ENCODE data around the gene PYCR2.
"Not testable (repeated sequence)": the region's sequence is repeated elsewhere in the genome, so short reads cannot be mapped to it uniquely, and the experiment has no call there.

Gene PYCR2

DNA sequence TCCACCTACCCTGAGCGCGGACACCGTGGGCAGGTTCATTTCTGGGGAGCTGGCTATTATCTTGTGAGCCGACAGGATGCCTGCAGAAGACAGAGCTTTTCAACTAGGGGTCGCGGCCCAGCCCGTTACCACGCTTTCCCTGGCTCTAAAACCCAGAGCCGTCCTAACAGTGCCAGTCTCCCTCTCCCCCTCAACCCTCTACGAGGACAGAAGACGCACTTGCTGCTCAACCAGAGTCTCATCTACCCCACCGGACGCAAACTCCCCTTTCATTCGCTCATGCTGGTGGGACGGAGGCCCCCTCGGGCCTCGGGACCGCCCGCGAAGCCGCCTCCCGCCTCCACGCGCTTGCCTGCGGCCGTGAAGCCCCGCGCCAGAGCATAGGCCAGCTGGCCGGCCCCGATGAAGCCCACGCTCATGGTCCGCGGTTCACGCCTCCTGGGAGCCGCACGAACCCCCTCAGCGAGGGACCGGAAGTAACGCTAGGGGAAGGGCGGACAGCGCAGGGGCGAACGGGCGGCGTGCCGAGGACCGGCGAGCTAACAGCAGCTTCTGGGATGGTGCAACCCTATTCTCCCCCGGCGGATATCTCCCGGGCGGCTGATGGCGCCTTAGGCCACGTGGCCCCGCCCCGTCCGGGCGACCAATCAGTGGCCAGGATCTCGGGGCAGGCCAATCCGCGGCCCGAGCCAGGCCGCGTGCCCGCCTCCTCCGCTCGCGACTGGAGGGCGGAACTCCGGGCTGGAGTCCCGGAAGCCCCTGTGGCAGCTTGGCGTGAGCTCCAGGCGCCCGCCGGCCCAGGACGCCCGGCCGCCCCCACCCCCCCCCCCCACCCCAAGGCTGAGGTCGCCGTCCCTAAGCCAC lies at the start of gene PYCR2:
Gene PYCR2, minus strand, starts transcription at position 559 of the 864 bp plus-strand sequence. Its CDS starts 140 bp downstream, at position 419.
- peak; percentile 92 for DNase-seq

DNA sequence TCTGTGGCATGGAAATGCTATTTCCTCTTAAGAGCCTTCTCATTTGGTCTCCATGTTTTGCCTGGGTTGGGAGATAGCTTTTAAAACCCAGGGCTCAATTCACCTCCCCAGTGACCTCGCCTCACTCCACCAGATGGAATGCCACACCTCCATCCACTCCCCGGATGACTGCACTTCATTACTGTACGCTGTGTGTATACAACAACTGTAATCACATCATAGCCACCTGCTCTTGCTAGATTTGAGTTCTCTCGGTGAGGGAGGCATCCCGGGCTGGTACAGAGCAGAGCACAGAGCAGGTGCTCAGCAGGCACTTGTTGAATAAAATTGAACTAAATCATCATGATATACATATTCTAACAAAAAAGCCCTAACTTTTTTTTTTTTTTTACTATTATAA lies 49.1 kb upstream of the PYCR2 start:
- DNase-seq: peak; percentile 88

DNA sequence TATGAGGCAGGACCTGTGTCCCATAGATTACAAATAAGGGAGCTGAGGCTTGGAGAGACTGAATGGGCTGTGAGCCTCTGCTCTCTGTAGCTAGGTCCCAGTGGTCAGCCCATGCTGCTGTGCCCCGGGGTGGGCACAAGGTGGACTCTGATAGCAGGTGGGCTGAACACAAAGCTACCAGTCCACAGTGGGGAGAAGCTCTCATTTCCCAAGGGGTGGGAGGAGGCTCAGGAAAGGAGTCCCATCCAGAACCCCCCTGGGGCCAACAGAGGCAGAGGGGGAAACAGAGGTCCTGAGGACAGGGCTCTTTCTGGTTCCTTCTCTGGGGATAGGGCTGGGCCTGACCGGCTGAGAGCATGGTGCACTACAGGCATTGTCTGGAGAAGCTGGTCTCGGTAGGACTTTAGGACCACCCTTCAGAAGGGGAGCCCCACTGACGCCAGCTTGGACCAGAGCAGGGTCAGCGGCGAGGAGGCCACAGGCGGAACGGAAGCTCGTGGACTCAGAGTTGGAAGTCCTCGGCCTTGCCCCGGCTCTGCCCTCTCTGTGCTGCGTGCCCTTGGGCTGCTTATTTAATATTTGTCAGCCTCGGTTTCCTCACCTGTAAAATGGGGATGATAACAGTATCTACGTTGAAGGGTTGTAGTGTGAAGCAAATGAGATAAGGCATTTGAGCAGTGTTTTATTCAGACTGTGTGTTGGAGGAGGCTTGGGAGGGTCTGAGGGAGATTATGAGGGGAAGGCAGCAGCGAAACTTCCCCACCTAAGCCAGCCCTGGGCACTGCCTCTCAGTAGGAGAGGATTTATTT lies 48.5 kb upstream of the PYCR2 start:
- no peak for DNase-seq

DNA sequence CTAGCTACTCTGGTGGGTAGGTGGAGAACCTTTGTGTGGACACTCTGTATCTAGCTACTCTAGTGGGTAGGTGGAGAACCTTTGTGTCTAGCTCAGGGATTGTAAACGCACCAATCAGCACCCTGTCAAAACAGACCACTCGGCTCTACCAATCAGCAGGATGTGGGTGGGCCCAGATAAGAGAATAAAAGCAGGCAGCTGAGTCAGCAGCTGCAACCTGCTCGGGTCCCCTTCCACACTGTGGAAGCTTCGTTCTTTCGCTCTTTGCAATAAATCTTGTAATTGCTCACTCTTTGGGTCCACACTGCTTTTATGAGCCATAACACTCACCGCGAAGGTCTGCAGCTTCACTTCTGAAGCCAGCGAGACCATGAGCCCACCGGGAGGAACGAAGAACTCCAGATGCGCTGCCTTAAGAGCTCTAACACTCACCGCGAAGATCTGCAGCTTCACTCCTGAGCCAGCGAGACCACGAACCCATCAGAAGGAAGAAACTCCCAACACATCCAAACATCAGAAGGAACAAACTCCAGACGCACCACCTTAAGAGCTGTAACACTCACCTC lies 46.6 kb upstream of the PYCR2 start:
- DNase-seq: not testable (repeated sequence)

DNA sequence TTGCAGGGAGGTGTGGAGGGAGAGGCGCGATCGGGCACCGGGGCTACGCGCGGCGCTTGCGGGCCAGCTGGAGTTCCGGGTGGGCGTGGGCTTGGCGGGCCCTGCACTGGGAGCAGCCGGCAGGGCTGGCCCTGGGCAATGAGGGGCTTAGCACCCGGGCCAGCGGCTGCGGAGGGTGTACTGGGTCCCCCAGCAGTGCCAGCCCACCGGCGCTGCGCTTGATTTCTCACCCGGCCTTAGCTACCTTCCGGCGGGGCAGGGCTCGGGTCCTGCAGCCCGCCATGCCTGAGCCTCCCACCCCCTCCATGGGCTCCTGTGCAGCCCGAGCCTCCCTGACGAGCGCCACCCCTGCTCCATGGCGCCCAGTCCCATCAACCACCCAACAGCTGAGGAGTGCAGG lies 45.7 kb upstream of the PYCR2 start:
- DNase-seq: not testable (repeated sequence)

DNA sequence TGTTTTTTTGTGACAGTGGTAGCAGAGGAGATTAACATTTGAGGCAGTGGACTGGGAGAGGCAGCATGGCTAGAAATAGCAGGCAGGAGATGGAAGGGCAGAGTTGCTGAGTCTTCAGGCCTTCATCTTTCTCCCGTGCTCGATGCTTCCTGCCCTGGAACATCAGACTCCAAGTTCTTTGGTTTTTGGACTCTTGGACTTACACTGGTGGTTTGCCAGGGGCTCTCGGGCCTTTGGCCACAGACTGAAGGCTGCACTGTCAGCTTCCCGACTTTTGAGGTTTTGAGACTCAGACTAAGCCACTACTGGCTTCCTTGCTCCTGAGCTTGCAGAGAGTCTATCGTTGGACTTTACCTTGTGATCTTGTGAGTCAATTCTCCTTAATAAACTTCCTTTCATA lies 41.2 kb upstream of the PYCR2 start:
- DNase-seq: no peak

DNA sequence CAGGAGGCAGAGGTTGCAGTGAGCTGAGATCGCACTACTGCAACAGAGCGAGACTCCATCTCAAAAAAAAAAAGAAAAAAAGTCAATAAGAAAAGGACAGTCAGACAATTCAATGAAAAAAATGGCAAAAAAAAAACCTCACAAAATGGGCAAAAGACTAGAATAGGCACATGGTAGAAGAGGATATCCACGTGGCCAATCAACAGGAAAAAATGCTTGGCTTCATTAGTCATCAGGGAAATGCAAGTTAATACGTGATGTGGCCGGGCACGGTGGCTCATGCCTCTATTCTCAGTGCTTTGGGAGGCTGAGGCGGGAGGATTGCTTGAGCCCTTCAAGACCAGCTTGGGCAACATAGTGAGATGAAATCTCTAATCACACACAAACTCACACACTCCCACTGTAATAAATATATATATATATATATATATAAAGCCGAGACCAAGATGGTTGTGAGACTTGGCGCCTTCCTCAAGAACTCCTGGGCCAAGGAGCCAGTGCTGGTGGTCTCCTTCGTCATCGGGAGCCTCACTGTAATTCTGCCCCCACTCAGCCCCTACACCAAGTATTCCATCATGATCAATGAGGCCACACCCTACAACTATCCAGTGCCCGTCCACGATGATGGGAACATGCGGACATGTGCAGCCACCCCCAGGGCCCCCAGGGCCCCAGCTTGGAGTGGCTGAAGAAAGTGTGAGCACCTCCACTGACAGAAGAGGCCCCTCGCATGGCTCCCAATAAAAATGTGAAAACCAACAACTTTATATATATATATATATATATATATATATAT lies 39.9 kb upstream of the PYCR2 start:
- no peak for DNase-seq

DNA sequence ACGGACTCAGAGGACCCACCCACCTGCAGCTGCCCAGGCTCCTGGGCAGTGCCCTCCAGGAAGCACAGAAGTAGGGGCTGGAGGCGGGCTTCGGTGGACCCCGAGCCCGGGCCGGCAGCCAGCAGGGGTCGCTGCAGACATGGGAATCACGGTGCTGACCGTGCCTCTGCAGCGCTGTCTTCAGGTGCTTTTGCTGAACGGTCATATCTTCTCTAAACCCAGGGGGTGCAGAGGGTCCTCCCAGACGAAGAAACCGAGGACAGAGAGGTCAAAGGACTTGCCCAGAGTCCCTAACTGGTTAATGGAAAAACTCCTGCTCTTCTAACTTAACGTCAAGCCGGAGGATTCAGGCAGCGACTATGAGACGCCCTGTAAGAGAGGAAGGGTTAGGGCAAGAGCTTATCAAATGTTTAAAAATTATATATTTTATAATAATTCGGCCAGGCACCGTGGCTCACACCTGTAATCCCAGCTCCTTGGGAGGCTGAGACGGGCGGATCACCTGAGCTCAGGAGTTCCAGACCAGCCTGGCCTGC lies 38.5 kb upstream of the PYCR2 start:
- no peak for DNase-seq

DNA sequence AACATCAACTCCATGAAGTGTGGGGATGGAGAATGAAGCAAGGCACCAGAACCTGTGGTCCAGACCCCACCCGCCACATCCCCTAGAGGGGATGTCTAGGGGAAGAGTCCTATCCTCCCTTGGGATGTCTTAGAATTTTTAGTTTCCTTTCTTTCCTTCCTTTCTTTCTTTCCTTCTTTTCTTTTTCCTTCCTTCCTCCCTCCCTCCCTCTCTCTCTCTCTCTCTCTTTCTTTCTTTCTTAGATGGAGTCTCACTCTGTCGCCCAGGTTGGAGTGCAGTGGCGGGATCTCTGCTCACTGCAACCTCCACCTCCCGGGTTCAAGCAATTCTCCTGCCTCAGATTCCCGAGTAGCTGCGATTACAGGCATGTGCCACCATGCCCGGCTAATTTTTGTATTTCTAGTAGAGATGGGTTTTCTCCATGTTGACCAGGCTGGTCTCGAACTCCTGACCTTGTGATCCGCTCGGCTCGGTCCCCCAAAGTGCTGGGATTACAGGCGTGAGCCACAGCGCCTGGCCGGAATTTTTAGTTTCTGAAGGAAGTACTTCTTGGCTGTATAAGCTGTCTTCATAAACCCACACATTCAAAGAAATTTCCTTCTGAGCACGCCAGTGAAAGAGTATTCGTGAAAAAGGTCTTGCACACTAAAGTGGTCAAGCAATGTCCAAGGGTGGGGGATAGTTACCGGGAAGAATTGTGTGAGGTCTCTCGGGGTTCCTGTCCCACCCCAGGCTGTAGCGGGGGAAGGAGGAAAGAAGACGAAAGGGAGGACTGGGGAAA lies 37.8 kb upstream of the PYCR2 start:
- DNase-seq: no peak

DNA sequence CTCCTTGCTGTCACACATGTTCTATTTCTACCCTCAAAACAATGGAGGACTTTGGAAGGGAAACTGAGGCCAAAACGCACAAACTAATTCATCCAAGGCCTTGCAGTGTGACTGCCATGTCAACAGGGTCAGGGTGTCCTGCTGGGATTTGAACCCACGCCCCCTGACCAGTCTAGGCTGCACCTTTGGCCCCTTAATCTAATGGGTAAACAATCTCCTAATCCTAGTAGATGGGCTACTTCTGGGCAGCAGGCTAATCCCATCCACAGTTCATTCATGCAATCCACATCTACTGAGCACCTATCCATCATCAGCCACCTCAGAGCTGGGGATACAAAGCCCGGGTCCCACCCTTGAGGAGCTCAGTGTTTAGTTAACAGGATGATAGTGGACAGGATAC lies 34.0 kb upstream of the PYCR2 start:
- no peak for DNase-seq

DNA sequence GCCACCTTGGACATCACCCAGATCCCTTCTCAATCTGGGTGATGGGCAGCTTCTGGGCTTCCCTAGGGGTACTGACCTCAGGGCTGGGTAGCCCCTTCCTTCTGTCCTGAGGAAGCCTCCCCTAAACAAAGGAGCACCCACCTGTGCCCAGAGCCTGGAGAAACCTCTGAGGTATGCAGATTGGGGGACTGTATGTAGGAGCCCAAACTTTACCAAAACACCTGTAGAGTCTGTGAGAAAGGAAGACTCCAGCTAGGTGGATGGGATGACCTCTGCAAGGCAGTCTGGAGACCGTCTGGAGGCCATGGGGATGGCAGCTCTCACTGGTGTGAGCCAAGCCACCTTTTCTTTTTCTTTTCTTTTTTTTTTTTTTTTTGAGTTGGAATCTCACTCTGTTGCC lies 30.7 kb upstream of the PYCR2 start:
- no peak for DNase-seq

DNA sequence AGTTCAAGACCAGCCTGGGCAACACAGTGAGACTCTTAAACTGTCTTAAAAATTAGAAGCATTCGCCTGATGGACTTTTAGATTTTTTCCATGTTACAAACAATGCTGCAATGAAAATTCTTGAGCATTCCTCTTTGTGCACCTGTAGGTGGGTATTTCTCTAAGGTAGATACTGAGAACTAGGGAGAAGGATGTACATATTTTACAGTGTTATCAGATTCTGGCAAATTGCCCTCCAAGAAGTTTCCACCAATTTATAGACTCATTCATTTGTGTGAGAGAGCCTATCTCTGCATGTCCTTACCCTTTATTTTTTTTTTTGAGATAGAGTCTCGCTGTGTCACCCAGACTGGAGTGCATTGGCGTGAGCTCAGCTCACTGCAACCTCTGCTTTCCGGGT lies 29.3 kb upstream of the PYCR2 start:
- DNase-seq: no peak

DNA sequence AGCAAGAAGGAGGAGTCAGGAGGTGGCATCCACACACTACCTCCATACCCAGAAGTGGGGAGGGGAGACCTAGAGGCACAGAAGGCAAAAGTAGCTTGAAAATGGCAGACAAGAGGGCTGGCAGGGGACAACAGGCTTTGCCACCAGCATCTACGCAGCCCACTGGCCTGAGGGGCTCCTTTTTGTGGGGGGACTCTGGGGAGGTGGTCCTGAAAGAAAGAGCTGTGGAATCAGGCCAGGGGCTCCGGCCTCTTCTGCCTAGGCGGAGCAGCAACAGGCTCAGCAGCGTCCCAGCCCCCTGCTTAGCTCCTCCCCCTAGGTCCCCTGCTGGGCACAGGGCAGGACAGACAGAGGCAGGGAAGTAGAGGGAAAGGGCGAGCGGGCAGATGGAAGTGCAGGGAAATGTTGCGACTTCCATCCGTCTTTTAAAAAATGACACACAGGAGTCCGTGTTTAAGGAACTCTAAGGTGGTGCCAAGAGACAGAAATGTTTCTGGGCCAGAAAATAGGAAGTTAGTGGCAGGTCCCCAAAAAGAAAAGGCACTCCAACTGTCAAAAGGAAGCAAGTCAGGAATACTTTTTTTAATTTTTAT lies 27.0 kb upstream of the PYCR2 start:
- DNase-seq: no peak

DNA sequence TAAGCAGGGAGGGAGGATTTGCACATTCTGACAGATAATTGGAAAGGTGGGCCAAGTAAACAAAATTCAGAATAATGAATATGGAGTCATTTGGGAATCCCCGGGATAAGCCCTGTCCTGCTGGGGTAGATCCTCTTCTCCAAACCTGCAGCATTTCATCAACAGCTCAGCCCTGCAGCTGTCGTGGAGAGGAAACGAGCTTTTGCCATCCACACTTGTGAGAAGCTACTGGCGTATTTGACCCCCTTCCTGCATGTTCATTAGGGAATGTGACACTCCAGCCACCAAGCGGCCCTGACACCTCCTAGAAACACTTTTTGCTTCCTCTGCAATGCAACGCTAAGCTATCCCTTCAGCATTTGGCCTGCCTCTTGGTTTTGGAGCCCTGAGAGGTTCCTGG lies 25.0 kb upstream of the PYCR2 start:
- no peak for DNase-seq

DNA sequence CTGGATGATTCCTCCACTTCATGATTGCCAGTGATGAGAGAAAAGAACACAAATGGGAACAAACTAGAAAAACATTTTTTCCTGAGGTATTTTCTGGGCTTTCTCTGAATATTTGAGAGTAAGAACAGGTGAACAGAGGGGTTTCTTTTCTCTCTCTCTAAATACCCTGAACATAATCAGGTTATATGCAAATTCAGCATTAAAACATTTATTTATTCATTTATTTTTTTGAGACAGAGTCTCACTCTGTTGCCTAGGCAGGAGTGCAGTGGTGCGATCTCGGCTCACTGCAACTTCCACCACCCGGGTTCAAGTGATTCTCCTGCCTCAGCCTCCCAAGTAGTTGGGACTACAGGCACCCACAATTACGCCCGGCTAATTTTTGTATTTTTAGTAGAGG lies 22.8 kb upstream of the PYCR2 start:
- no peak for DNase-seq

DNA sequence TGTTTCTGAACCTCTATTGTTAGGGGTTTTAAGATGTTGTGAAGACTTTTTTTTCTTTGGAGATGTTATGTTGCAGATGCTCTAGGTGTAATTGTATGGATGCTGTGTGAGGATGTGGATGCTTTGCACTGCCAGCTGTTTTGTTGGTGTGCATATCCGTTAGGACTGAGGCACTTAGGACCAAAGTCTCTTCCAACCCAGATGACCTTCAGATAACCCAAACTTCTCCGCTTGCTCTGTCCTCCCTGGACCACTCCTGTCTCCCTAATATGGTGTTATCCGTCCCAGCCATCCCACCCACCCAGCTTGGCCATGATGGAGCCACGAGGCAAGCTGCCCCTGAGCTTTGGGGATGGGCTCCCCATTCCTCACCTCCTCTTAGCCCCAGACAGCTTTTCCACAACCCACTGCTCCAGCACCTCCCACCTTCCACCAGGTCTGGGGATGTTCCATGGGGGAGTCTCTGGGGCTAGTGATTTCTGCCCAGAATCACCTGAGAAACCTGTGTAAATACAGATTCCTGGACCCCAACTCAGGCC lies 22.1 kb upstream of the PYCR2 start:
- no peak for DNase-seq

DNA sequence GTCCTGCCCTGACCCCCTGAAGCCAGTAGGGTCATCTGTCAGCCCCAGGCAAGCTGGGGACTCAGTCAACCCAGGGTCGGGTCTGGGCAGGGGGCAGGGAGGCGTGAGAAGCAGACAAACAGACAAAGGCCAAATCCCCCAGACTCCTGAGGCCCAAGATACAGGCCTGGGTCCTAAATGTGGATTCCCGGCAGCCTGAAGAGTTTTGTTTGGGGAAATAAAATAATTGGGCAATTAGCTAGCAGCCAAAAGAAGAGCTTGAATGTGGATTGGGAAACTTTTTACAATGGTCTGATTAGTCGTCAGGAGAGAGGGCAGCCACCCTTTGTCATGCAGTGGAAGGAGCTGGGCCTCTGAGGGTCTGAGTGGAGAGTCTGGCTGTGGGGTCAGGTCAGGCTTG lies 21.5 kb upstream of the PYCR2 start:
- DNase-seq: no peak

DNA sequence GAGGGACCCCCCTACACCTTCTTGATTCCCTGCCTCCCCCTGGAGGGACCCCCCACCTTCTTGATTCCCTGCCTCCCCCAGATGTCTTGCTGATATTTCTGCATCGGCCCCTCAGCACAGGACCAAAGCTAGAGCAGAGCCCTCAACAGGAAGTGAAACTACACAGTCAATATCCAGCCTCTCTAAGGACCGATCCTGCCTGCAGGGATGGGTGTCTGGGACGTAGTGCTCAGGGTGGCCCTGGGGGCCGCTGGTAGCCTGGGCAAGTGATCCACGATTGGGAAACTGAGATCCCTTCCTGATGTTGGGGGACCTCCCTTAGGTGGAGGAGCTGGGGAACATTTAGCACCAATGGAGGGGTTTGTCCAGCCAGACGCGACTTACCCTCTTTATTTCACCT lies 20.9 kb upstream of the PYCR2 start:
- no peak for DNase-seq

DNA sequence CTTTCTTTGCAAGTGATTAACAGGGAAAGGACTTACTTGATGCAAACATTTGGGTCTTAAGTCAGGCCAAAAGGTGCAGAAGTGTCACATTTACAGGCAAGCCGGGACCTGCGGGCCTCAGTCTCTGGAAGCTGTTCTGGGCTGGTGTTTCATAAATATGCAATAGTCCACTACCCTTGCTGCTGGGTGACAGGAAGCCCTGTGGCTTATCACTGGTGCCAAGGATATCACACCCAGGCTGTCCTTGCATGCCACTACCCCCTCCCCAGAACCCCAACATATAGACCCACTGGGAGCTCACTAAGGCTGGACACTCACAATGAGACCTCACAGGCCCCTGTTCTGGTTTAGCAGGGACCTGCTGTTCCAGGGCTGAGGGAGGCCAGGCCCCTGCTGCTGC lies 20.3 kb upstream of the PYCR2 start:
- DNase-seq: no peak

DNA sequence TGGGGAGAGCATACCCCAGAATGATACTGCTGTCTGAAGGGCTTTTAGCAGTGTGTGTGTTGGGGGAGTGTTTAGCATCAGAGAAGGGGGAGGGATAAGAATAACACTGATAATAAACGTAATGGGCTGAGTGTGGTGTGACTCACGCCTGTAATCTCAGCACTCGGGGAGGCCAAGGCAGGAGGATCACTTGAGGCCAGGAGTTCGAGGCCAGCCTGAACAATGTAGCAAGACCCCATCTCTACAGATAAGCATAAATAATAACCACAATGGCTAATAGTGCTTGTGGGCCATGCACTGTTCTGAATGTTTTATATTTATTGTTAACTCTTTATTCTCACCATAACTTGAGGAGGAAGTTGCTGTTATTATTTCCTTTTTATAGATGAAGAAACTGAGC lies 19.5 kb upstream of the PYCR2 start:
- no peak for DNase-seq

DNA sequence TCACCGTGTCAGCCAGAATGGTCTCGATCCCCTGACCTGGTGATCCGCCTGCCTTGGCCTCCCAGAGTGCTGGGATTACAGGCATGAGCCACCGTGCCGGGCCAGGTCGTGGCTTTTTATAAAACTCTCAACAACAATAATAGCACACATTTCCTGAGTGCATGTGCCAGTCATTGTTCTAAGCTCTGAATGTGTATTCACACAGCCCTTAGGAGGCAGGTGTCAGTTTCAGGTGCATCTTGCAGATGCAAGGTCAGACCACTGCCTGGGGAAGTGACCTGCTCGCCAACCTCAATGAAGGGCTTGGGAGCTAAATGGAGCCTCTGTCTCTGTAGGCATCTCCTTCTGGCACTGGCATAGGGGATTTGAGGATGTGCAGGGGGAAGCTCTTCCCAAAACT lies 18.5 kb upstream of the PYCR2 start:
- DNase-seq: no peak

DNA sequence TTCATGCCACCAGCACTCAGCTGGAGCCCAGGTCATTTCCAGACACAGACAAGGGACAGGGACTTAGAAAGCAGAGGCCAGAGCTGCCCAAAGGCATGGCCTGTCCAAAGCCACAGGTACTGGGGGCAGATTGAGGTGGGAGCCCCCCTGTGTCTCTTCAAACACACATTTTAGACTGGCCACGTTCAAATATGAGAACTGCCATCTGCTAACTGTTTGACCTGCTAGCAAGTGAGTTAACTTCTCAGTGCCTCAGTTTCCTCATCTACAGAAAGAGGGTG lies 17.8 kb upstream of the PYCR2 start:
- DNase-seq: no peak

Measured in DMS 273 treated with DMSO at 0.1 percent for 48 hours (cell line).